ENCODE measurements around the gene IL33.

DNA sequence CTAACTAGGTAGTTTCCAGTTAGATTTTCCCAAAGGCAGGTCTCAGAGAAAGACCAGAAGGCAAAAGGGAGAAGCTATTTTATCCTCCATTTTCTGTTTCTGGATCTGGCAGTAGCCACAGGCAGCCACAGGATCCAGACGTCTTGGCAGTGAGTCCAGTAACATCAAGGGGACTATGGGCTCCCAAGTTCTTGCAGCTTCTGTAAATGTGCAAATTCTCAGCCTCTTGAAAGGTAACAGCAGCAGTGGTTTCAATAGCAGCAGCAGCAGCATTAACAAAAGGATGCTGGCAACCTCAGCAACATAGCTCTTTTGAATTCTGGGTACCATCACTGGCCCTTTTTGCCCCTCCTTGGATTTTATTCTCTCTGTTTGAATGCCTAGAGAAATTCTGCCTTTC lies 27.1 kb upstream of the IL33 start:
- TF ChIP-seq EZH2phosphoT487 (IDR thresholded peaks at IDR 0.05; ENCODE audit: borderline replicate concordance, low read length) = no peak
- no peak for TF ChIP-seq CTCF (conservative IDR thresholded peaks at IDR 0.05; ENCODE audit: low read depth, low read length)
- TF ChIP-seq EZH2 (IDR thresholded peaks at IDR 0.05; ENCODE audit: low read length, unreplicated experiment) = no peak
